ENCODE data around the gene IRAK1. TPM values are rescaled to one million over a fixed set of nuclear protein-coding genes. Genes with fewer than 3 reads are reported as not detected.
"Not testable (repeated sequence)": the region's sequence is repeated elsewhere in the genome, so short reads cannot be mapped to it uniquely, and the experiment has no call there.

The IRAK1 gene
- polyA plus RNA-seq, 4 donors: 57.2 to 135 (median 117) TPM

GRCh38 chrX:154006947-154007346 is 12.8 kb downstream of the IRAK1 start:
- no peak for DNase-seq
- Histone ChIP-seq H3K27ac (ENCODE audit: low read depth in 1 of 3, low read length in 2 of 3) (no peak overlapping the region), H3K4me1 (ENCODE audit: control insufficient read depth in 3 of 3, insufficient read depth in 2 of 3, low read depth in 1 of 3, low read length in 2 of 3) (peaks cover 0 to 17% (median 0%) of the 10 kb centered on the region in 3 donors), H3K36me3 (ENCODE audit: control insufficient read depth in 3 of 3, insufficient read depth in 2 of 3, low read depth in 1 of 3, low read length in 3 of 3) (peaks cover 0 to 32% (median 0%) of the 10 kb centered on the region in 3 donors), H3K9me3 (ENCODE audit: control insufficient read depth in 2 of 2, insufficient read depth in 1 of 2, low read depth in 1 of 2, low read length in 1 of 2) (no peaks in the 10 kb centered on the region), H3K4me3 (ENCODE audit: low read depth in 1 of 3, low read length in 3 of 3) (no peak overlapping the region), H3K27me3 (ENCODE audit: control insufficient read depth in 3 of 3, insufficient read depth in 3 of 3, low read length in 3 of 3) (no peaks in the 10 kb centered on the region)
- FAIRE-seq: no peak
- WGBS, 3 donors: 93 to 95% (median 93%) methylated on average over 19 to 20 of the region's 20 CpGs

GRCh38 chrX:154004315-154004714 is 15.4 kb downstream of the IRAK1 start:
- H3K36me3 ChIP-seq (ENCODE audit: control insufficient read depth in 3 of 3, insufficient read depth in 2 of 3, low read depth in 1 of 3, low read length in 3 of 3): peaks cover 0 to 16% (median 0%) of the 10 kb centered on the region in 3 donors
- no peaks in the 10 kb centered on the region for H3K4me1 ChIP-seq (ENCODE audit: control insufficient read depth in 3 of 3, insufficient read depth in 2 of 3, low read depth in 1 of 3, low read length in 2 of 3)
- FAIRE-seq (no peak), DNase-seq (no peak)
- H3K9me3 ChIP-seq (ENCODE audit: control insufficient read depth in 2 of 2, insufficient read depth in 1 of 2, low read depth in 1 of 2, low read length in 1 of 2): no peaks in the 10 kb centered on the region
- H3K27me3 ChIP-seq (ENCODE audit: control insufficient read depth in 3 of 3, insufficient read depth in 3 of 3, low read length in 3 of 3): no peaks in the 10 kb centered on the region
- WGBS, 3 donors: 82 to 91% (median 84%) methylated on average over 11 of the region's 11 CpGs
- no peak overlapping the region for H3K27ac ChIP-seq (ENCODE audit: low read depth in 1 of 3, low read length in 2 of 3)
- H3K4me3 ChIP-seq (ENCODE audit: low read depth in 1 of 3, low read length in 3 of 3): no peak overlapping the region

GRCh38 chrX:154002215-154002719 is 17.4 kb downstream of the IRAK1 start:
- 70 to 82% (median 70%) methylated on average over 16 to 17 of the region's 17 CpGs for WGBS, 3 donors
- DNase-seq: no peak

GRCh38 chrX:154000051-154000450 is 19.7 kb downstream of the IRAK1 start:
- H3K27ac ChIP-seq (ENCODE audit: low read depth in 1 of 3, low read length in 2 of 3): no peak overlapping the region

More at GRCh38 chrX:154002215-154002719, 17.4 kb downstream of the IRAK1 start:
- Histone ChIP-seq H3K4me1 (ENCODE audit: control insufficient read depth in 3 of 3, insufficient read depth in 2 of 3, low read depth in 1 of 3, low read length in 2 of 3) (no peaks in the 10 kb centered on the region), H3K27me3 (ENCODE audit: control insufficient read depth in 3 of 3, insufficient read depth in 3 of 3, low read length in 3 of 3) (no peaks in the 10 kb centered on the region), H3K27ac (ENCODE audit: low read depth in 1 of 3, low read length in 2 of 3) (peak overlapping the region in 1 of 3 donors; percentile 18), H3K9me3 (ENCODE audit: control insufficient read depth in 2 of 2, insufficient read depth in 1 of 2, low read depth in 1 of 2, low read length in 1 of 2) (no peaks in the 10 kb centered on the region), H3K36me3 (ENCODE audit: control insufficient read depth in 3 of 3, insufficient read depth in 2 of 3, low read depth in 1 of 3, low read length in 3 of 3) (peaks cover 0 to 9% (median 0%) of the 10 kb centered on the region in 3 donors), H3K4me3 (ENCODE audit: low read depth in 1 of 3, low read length in 3 of 3) (no peak overlapping the region)
- no peak for FAIRE-seq

GRCh38 chrX:153999359-154000037 is 20.2 kb downstream of the IRAK1 start:
- Histone ChIP-seq H3K9me3 (ENCODE audit: control insufficient read depth in 2 of 2, insufficient read depth in 1 of 2, low read depth in 1 of 2, low read length in 1 of 2) (no peaks in the 10 kb centered on the region), H3K27ac (ENCODE audit: low read depth in 1 of 3, low read length in 2 of 3) (no peak overlapping the region), H3K4me3 (ENCODE audit: low read depth in 1 of 3, low read length in 3 of 3) (no peak overlapping the region), H3K27me3 (ENCODE audit: control insufficient read depth in 3 of 3, insufficient read depth in 3 of 3, low read length in 3 of 3) (no peaks in the 10 kb centered on the region), H3K36me3 (ENCODE audit: control insufficient read depth in 3 of 3, insufficient read depth in 2 of 3, low read depth in 1 of 3, low read length in 3 of 3) (peaks cover 0 to 4% (median 0%) of the 10 kb centered on the region in 3 donors), H3K4me1 (ENCODE audit: control insufficient read depth in 3 of 3, insufficient read depth in 2 of 3, low read depth in 1 of 3, low read length in 2 of 3) (no peaks in the 10 kb centered on the region)
- WGBS, 3 donors: 37 to 70% (median 46%) methylated on average over 19 of the region's 19 CpGs
- DNase-seq (no peak), FAIRE-seq (no peak)

More at GRCh38 chrX:154000051-154000450, 19.7 kb downstream of the IRAK1 start:
- FAIRE-seq: no peak
- Histone ChIP-seq H3K27me3 (ENCODE audit: control insufficient read depth in 3 of 3, insufficient read depth in 3 of 3, low read length in 3 of 3) (no peaks in the 10 kb centered on the region), H3K4me1 (ENCODE audit: control insufficient read depth in 3 of 3, insufficient read depth in 2 of 3, low read depth in 1 of 3, low read length in 2 of 3) (no peaks in the 10 kb centered on the region), H3K36me3 (ENCODE audit: control insufficient read depth in 3 of 3, insufficient read depth in 2 of 3, low read depth in 1 of 3, low read length in 3 of 3) (peaks cover 0 to 4% (median 0%) of the 10 kb centered on the region in 3 donors), H3K9me3 (ENCODE audit: control insufficient read depth in 2 of 2, insufficient read depth in 1 of 2, low read depth in 1 of 2, low read length in 1 of 2) (no peaks in the 10 kb centered on the region), H3K4me3 (ENCODE audit: low read depth in 1 of 3, low read length in 3 of 3) (no peak overlapping the region)
- DNase-seq: no peak
- WGBS, 3 donors: 29 to 52% (median 44%) methylated on average over 5 of the region's 5 CpGs

DNA sequence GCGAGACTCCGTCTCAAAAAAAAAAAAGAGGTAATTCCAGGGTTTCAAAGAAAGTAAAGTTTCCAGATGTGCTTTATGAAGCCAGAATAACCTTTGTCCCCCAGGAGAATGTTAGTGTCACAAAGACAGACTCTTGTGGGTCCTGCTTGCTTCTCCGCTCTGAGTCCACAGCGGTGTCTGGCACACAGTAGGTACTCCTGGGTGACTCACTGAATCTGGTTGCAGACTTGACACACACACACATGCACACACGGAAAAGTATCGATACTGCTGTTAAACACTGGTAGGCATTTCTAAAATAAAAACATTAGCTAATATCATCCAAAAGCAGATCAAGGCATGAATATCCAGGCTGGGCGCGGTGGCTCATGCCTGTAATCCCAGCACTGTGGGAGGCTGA is 24.2 kb downstream of the IRAK1 start:
- FAIRE-seq: no peak
- H3K9me3 ChIP-seq (ENCODE audit: control insufficient read depth in 2 of 2, insufficient read depth in 1 of 2, low read depth in 1 of 2, low read length in 1 of 2): no peaks in the 10 kb centered on the region
- no peaks in the 10 kb centered on the region for H3K36me3 ChIP-seq (ENCODE audit: control insufficient read depth in 3 of 3, insufficient read depth in 2 of 3, low read depth in 1 of 3, low read length in 3 of 3)
- H3K27ac ChIP-seq (ENCODE audit: low read depth in 1 of 3, low read length in 2 of 3): no peak overlapping the region
- 91 to 95% (median 92%) methylated on average over 6 to 8 of the region's 8 CpGs for WGBS, 3 donors
- no peak for DNase-seq
- no peaks in the 10 kb centered on the region for H3K27me3 ChIP-seq (ENCODE audit: control insufficient read depth in 3 of 3, insufficient read depth in 3 of 3, low read length in 3 of 3)
- no peaks in the 10 kb centered on the region for H3K4me1 ChIP-seq (ENCODE audit: control insufficient read depth in 3 of 3, insufficient read depth in 2 of 3, low read depth in 1 of 3, low read length in 2 of 3)
- H3K4me3 ChIP-seq (ENCODE audit: low read depth in 1 of 3, low read length in 3 of 3): no peak overlapping the region

DNA sequence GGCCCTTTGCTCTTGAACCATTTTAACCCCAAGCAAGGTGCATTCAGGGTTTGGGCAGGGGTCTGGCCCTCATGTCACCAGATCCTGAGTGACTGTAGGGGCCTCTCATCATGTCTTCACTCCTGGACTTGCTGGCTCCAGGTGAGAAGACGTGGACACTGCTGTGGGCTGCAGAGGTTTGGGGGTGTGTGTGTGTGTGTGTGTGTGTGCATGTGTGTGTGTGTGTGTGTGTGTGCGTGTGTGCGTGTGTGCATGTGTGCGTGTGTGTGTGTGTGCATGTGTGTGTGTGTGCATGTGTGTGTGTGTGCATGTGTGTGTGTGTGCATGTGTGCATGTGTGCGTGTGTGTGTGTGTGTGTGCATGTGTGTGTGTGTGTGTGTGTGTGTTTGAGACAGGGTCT is 25.3 kb downstream of the IRAK1 start:
- not testable (repeated sequence) for H3K4me3 ChIP-seq (ENCODE audit: low read depth in 1 of 3, low read length in 3 of 3); FAIRE-seq; H3K9me3 ChIP-seq (ENCODE audit: control insufficient read depth in 2 of 2, insufficient read depth in 1 of 2, low read depth in 1 of 2, low read length in 1 of 2); DNase-seq; H3K4me1 ChIP-seq (ENCODE audit: control insufficient read depth in 3 of 3, insufficient read depth in 2 of 3, low read depth in 1 of 3, low read length in 2 of 3); H3K36me3 ChIP-seq (ENCODE audit: control insufficient read depth in 3 of 3, insufficient read depth in 2 of 3, low read depth in 1 of 3, low read length in 3 of 3); H3K27me3 ChIP-seq (ENCODE audit: control insufficient read depth in 3 of 3, insufficient read depth in 3 of 3, low read length in 3 of 3); H3K27ac ChIP-seq (ENCODE audit: low read depth in 1 of 3, low read length in 2 of 3)
- 63 to 81% (median 67%) methylated on average over 1 to 3 of the region's 5 CpGs for WGBS, 3 donors

GRCh38 chrX:153993978-153994377 is 25.7 kb downstream of the IRAK1 start:
- Histone ChIP-seq H3K9me3 (ENCODE audit: control insufficient read depth in 2 of 2, insufficient read depth in 1 of 2, low read depth in 1 of 2, low read length in 1 of 2) (no peaks in the 10 kb centered on the region), H3K4me1 (ENCODE audit: control insufficient read depth in 3 of 3, insufficient read depth in 2 of 3, low read depth in 1 of 3, low read length in 2 of 3) (no peaks in the 10 kb centered on the region), H3K27ac (ENCODE audit: low read depth in 1 of 3, low read length in 2 of 3) (no peak overlapping the region), H3K27me3 (ENCODE audit: control insufficient read depth in 3 of 3, insufficient read depth in 3 of 3, low read length in 3 of 3) (no peaks in the 10 kb centered on the region), H3K4me3 (ENCODE audit: low read depth in 1 of 3, low read length in 3 of 3) (no peak overlapping the region), H3K36me3 (ENCODE audit: control insufficient read depth in 3 of 3, insufficient read depth in 2 of 3, low read depth in 1 of 3, low read length in 3 of 3) (no peaks in the 10 kb centered on the region)
- WGBS, 3 donors: 89 to 94% (median 91%) methylated on average over 10 of the region's 10 CpGs
- FAIRE-seq: no peak
- no peak for DNase-seq
